ENCODE measurements around the gene FAHD2A. TPM values are rescaled to one million over a fixed set of nuclear protein-coding genes. Genes with fewer than 3 reads are reported as not detected.
A peak's percentile ranks its signal among the peaks of the same experiment; 100 is the strongest.

Gene FAHD2A
- total RNA-seq, 1 experiment from 2014 or later, result 25.4 TPM

GRCh38 chr2:95392730-95393455, 9.6 kb upstream of the FAHD2A start:
- H2AFZ ChIP-seq (ENCODE audit: low read depth, low read length, poor library complexity, severe bottlenecking), result no peak overlapping the region
- CTCF ChIA-PET, result interaction anchor here (1.0 to 1.1 kb wide), 2 partner anchors 10 to 48 kb away, joined by 3 read pairs; no protein-coding TSS in a partner anchor
- H3K79me2 ChIP-seq (ENCODE audit: insufficient read depth, low read length), result no peaks in the 10 kb centered on the region
- peaks cover 0 to 3% of the 10 kb centered on the region in 2 experiments; a peak in 1 of 4 replicates for H3K4me1 ChIP-seq (ENCODE audit: control insufficient read depth in 1 of 2, insufficient read depth in 2 of 2, low read length in 2 of 2)
- no peak for DNase-seq (ENCODE audit: low read depth, low spot score)
- BruUV-seq (replicated peaks), result no TSS peak
- RAD21 ChIA-PET (ENCODE audit: low non-redundant PET in 1 of 2, low total read pairs in 2 of 2, uncharacterized antibody in 2 of 2, unreplicated experiment in 2 of 2), result no interaction called here
- POLR2A ChIA-PET, result no interaction called here
- H3K27me3 ChIP-seq (ENCODE audit: insufficient read depth, low read length), result no peaks in the 10 kb centered on the region
- no peaks in the 10 kb centered on the region for H3K9me3 ChIP-seq (ENCODE audit: control insufficient read depth in 1 of 2, insufficient read depth in 1 of 2, low read depth in 1 of 2, low read length in 2 of 2)
- no peaks in the 10 kb centered on the region for H4K20me1 ChIP-seq (ENCODE audit: insufficient read depth)
- no peak overlapping the region for H3K4me2 ChIP-seq (ENCODE audit: low read length)
- no peaks in the 10 kb centered on the region for H3K36me3 ChIP-seq (ENCODE audit: control insufficient read depth in 1 of 2, insufficient read depth in 2 of 2, low read length in 2 of 2)
- no peaks in the 10 kb centered on the region for H3K9me2 ChIP-seq (ENCODE audit: insufficient read depth)
- intact Hi-C loops (cut with micrococcal nuclease), result no loop called here
- no peak overlapping the region for H3K27ac ChIP-seq (ENCODE audit: low read depth, low read length)
- no peak overlapping the region for H3K9ac ChIP-seq (ENCODE audit: low read length)
- H3K4me3 ChIP-seq (replicated peaks in 1 of 2; ENCODE audit: low read depth in 1 of 2, low read length in 2 of 2), result no peak overlapping the region
- no peak for ATAC-seq
- no peak for TF ChIP-seq REST (IDR thresholded peaks at IDR 0.05; ENCODE audit: low read depth)
- TF ChIP-seq CTCF (IDR thresholded peaks at IDR 0.05 in 2 of 3, conservative IDR thresholded peaks at IDR 0.05 in 1 of 3; ENCODE audit: borderline replicate concordance in 1 of 3, insufficient read depth in 1 of 3, low read depth in 2 of 3, low read length in 2 of 3), result peak in 2 of 3 experiments; percentile 40 to 49; a peak in 4 of 6 replicates
- TF ChIP-seq ZNF274 (IDR thresholded peaks at IDR 0.05; ENCODE audit: low read depth, low read length), result no peak

Data from HCT116 (cell line).